ENCODE data around the gene DNAJB1.

The DNAJB1 gene

GRCh38 chr19:14496029-14496833 lies 22.0 kb downstream of the DNAJB1 start, which contains the start of gene GIPC1:
Gene GIPC1 (minus strand): TSS chr19:14496127. CDS start chr19:14482976, 13,151 bp downstream.
- DNase-seq (ENCODE audit: low read depth): peak; percentile 98

GRCh38 chr19:14495672-14496028 lies 22.5 kb downstream of the DNAJB1 start:
- DNase-seq (ENCODE audit: low read depth): no peak

GRCh38 chr19:14494910-14495671 lies 23.1 kb downstream of the DNAJB1 start:
- no peak for DNase-seq (ENCODE audit: low read depth)

GRCh38 chr19:14494411-14494810 lies 23.8 kb downstream of the DNAJB1 start:
- DNase-seq (ENCODE audit: low read depth): no peak

GRCh38 chr19:14492756-14493337 lies 25.4 kb downstream of the DNAJB1 start:
- no peak for DNase-seq (ENCODE audit: low read depth)

- DNase-seq (ENCODE audit: low read depth): no peak
These were observed 30.6 kb downstream of the DNAJB1 start for GRCh38 chr19:14487370-14488125.

GRCh38 chr19:14482172-14482941 lies 35.8 kb downstream of the DNAJB1 start:
- no peak for DNase-seq (ENCODE audit: low read depth)

- DNase-seq (ENCODE audit: low read depth): no peak
These were observed 37.5 kb downstream of the DNAJB1 start for GRCh38 chr19:14480700-14481079.

- no peak for DNase-seq (ENCODE audit: low read depth)
These were observed 38.1 kb downstream of the DNAJB1 start for GRCh38 chr19:14479975-14480699.

- no peak for DNase-seq (ENCODE audit: low read depth)
These were observed 38.8 kb downstream of the DNAJB1 start for GRCh38 chr19:14479309-14479974.

GRCh38 chr19:14478113-14478545 lies 40.1 kb downstream of the DNAJB1 start:
- DNase-seq (ENCODE audit: low read depth): no peak

GRCh38 chr19:14477418-14478112 lies 40.6 kb downstream of the DNAJB1 start:
- DNase-seq (ENCODE audit: low read depth): no peak

GRCh38 chr19:14476673-14477401 lies 41.4 kb downstream of the DNAJB1 start:
- peak; percentile 42 for DNase-seq (ENCODE audit: low read depth)

GRCh38 chr19:14476327-14476672 lies 41.9 kb downstream of the DNAJB1 start:
- no peak for DNase-seq (ENCODE audit: low read depth)

GRCh38 chr19:14475251-14476073 lies 42.7 kb downstream of the DNAJB1 start, which contains the start of gene PTGER1:
Gene PTGER1 (minus strand): TSS chr19:14475354. CDS start chr19:14474320, 1,034 bp downstream.
- no peak for DNase-seq (ENCODE audit: low read depth)

- no peak for DNase-seq (ENCODE audit: low read depth)
These were observed 43.4 kb downstream of the DNAJB1 start for GRCh38 chr19:14474827-14475226.

GRCh38 chr19:14473978-14474578 lies 44.1 kb downstream of the DNAJB1 start:
- DNase-seq (ENCODE audit: low read depth): no peak

Measured in GM04504 (cell line).